HG03025 (cell line): Measurements from ENCODE around the gene CROCC.
"Not testable (repeated sequence)": the region's sequence is repeated elsewhere in the genome, so short reads cannot be mapped to it uniquely, and the experiment has no call there.

Source experiments
- ATAC-seq: cut with Tn5 transposase; IDR thresholded peaks from one replicate; pipeline ENCODE4 v1.9.1; 2021; ENCODE audit warnings: mild to moderate bottlenecking, moderate library complexity; ENCODE audit not compliant: unreplicated experiment, low FRiP score

CROCC gene

GRCh38 chr1:16931206-16931934, 9.6 kb downstream of the CROCC start:
- ATAC-seq, result not testable (repeated sequence)

- ATAC-seq, result not testable (repeated sequence)
These were observed 12.2 kb downstream of the CROCC start for GRCh38 chr1:16933945-16934344.

GRCh38 chr1:16936580-16936979, 14.8 kb downstream of the CROCC start:
- ATAC-seq, result not testable (repeated sequence)

- no peak for ATAC-seq
These were observed 16.9 kb downstream of the CROCC start for GRCh38 chr1:16938351-16939321.

GRCh38 chr1:16939386-16940180, 17.9 kb downstream of the CROCC start:
- ATAC-seq, result not testable (repeated sequence)

GRCh38 chr1:16944038-16944437, 22.3 kb downstream of the CROCC start:
- no peak for ATAC-seq

GRCh38 chr1:16945512-16945911, 23.8 kb downstream of the CROCC start:
- not testable (repeated sequence) for ATAC-seq

- ATAC-seq, result not testable (repeated sequence)
These were observed 24.5 kb downstream of the CROCC start for GRCh38 chr1:16946185-16946584.

GRCh38 chr1:16946646-16947045, 24.9 kb downstream of the CROCC start:
- no peak for ATAC-seq

- not testable (repeated sequence) for ATAC-seq
These were observed 26.7 kb downstream of the CROCC start for GRCh38 chr1:16948282-16948891.

GRCh38 chr1:16949026-16949425, 27.3 kb downstream of the CROCC start:
- not testable (repeated sequence) for ATAC-seq

GRCh38 chr1:16952376-16952775, 30.6 kb downstream of the CROCC start:
- ATAC-seq, result not testable (repeated sequence)

- ATAC-seq, result no peak
These were observed 32.8 kb downstream of the CROCC start for GRCh38 chr1:16954579-16954978.

GRCh38 chr1:16955186-16955585, 33.5 kb downstream of the CROCC start:
- no peak for ATAC-seq

- ATAC-seq, result no peak
These were observed 35.0 kb downstream of the CROCC start for GRCh38 chr1:16956775-16957174.

- no peak for ATAC-seq
These were observed 36.0 kb downstream of the CROCC start for GRCh38 chr1:16957731-16958130.

GRCh38 chr1:16958475-16958874, 36.7 kb downstream of the CROCC start:
- no peak for ATAC-seq

GRCh38 chr1:16960560-16961296, 39.0 kb downstream of the CROCC start:
- no peak for ATAC-seq

- no peak for ATAC-seq
These were observed 39.8 kb downstream of the CROCC start for GRCh38 chr1:16961297-16962133.
